GM19372 (cell line): ENCODE results near the gene GTF3C6.
"Not testable (repeated sequence)": the region's sequence is repeated elsewhere in the genome, so short reads cannot be mapped to it uniquely, and the experiment has no call there.

ENCODE experiments used
- ATAC-seq: cut with Tn5 transposase; IDR thresholded peaks from one replicate; pipeline ENCODE4 v1.9.1; 2021; ENCODE audit warnings: mild to moderate bottlenecking, low read depth, moderate library complexity; ENCODE audit not compliant: unreplicated experiment

Gene GTF3C6

DNA sequence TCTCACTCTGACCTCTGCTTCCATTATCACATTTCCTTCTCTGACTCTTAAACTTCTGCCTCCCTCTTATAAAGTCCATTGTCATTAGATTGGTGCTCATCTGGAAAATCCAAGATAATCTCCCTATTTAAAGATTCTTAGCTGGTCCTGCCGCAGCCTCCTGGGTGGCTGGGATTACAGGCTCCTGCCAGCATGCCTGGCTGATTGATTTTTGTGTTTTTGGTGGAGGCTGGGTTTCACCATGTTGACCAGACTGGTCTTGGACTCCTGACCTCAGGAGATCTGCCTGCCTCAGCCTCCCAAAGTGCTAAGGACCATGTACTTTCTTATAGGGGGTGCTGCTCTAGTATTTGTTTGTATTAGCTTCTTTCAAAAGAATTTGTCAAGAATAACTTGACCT, 18.1 kb downstream of the GTF3C6 start:
- ATAC-seq: no peak

DNA sequence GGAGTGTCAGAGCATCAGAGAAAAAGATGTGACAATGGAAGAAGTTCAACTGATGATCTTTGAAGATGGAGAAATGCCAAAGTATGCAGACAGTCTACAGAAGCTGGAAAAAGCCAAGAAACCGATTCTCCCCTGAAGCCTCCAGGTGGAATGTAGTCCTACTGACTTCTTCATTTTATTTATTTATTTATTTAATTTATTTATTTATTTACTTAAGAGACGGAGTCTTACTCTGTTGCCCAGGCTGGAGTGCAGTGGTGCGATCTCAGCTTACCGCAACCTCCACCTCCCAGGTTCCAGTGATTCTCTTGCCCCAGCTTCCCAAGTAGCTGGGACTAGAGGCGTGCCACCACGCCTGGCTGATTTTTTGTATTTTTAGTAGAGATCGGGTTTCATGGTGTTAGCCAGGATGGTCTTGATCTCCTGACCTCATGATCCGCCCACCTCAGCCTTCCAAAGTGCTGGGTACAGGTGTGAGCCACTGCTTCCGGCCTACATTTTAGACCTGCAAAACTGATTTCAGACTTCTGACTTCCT, 21.1 kb downstream of the GTF3C6 start:
- no peak for ATAC-seq

DNA sequence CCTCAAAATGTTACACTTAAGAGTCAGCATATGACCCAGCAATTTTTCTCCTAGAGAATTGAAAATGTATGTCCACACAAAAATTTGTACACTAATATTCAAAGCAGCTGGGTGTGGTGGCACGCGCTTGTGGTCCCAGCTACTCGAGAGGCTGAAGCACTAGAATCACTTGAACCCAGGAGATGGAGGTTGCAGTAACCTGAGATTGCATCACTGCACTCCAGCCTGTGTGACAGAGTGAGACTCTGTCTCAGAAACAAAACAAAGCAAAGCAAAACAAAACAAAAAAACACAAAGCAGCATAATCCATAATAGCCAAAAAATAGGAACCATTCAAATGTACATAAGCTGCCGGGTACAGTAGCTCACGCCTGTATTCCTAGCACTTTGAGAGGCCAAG, 21.7 kb downstream of the GTF3C6 start:
- ATAC-seq: no peak

DNA sequence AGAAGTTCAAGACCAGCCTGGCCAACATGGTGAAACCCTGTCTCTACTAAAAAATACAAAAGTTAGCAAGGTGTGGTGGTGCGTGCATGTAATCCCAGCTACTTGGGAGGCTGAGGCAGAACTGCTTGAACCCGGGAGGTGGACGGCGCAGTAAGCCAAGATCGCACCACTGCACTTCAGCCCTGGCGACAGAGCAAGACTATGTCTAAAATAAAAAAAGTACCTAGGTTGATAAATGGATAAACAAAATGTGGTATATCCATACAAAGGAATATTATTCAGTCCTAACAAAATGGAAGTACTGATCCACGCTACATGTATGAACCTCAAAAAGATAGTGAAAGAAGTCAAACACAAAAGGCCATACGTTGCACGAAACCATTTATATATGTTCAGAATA, 22.1 kb downstream of the GTF3C6 start:
- ATAC-seq: no peak

DNA sequence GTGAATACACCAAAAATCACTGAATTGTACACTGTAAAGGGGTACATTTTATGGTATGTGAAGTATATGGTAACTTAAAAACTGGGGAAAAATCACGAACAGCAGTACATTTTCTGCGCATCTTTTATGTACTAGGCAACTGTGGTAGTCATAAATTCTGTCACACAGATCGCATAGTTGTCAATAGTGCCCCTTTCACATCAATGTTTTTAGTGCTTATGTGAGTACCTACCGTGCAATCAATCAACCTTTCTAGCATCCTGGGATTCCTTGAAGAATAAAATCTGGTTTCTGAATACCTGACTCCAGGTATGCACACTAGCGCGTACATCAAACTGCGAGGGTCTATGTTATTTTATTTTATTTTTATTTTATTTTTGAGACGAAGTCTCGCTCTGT, 22.7 kb downstream of the GTF3C6 start:
- ATAC-seq: no peak

DNA sequence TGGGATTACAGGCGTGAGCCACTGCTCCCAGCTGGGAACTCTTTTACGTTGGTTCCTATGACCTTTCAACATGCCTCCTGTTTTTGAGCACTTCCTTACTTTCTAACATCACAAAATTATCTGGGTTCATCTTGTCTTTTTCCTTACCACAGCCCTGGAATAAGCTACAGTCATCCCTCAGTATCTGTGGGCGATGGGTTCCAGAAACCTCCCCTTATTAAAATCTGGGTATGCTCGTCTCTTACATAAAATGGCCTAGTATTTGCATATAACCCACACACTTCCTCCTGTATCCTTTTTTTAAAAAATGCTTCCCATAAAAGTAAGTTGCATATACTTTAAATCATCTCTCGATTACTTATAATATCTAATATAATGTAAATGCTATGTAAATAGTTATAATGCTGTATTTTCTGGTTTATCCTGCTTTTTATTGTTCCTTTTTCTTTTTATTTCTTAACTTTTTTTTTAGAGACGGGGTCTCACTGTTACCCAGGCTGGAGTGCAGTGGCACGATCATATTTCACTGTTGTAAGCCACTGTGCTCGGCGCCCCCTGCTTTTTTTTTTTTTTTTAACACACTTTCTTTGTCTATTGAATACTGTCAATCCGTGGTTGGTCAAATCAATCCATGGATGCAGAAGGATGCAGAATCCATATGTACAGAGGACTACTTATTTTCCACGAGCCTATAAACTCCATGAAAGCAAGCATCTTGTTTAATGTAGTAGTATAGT, 32.5 kb downstream of the GTF3C6 start:
- ATAC-seq: no peak

DNA sequence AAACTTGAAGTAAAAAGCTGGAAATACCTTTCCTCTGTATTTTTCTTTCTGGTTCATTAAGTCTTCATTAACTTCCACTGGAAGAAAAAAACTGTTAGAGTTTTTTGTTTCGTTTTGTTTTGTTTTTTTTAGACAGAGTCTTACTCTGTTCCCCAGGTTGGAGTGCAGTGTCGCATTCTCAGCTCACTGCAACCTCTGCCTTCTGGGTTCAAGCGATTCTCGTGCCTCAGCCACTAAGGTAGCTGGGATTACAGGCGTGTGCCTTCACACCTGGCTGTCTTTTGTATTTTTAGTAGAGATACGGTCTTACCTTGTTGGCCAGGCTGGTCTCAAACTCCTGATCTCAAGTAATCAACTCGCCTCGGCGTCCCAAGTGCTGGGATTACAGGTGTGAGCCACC, 38.2 kb downstream of the GTF3C6 start:
- no peak for ATAC-seq

DNA sequence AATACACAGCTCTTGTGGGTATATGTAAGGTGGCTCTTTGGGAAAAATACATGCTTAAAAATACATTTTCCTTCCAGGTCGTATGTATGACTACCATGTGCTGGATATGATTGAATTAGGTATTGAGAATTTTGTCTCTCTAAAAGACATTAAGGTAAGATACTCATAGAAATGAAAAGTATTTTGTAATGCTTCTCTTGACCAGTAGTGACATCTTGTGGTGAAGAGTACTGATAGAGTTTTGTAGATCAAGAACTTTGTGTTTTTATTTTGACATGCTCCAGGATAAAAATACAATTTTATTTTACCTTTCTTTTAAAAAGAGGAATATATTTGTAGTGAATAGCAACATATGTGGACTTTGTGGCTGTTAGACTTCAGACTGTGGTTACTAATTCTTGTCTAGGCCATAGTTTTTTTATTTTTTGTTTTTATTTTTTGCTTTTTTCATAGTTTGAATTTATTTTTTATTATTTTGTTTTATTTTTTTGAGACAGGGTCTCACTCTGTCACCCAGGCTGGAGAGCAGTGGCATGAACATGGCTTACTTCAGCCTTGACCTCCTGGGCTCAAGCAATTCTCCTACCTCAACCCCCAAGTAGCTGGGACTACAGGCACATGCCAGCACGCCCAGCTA, 41.2 kb downstream of the GTF3C6 start:
- ATAC-seq: no peak

DNA sequence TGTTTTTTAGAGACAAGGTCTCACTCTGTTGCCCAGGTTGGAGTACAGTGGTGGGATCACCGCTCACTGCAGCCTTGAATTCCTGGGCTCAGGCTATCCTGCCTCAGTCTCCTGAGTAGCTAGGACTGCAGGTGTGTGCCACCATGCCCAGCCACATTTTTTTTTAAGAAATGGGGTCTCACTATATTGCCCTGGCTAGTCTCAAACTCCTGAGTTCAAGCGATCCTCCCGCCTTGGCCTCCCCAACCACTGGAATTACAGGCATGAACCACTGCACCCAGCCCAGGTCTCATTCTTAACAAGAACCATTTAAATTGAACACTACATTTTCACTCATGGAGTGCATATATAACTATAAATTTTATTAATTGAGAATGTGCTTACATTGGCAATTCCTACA, 43.8 kb downstream of the GTF3C6 start:
- no peak for ATAC-seq

DNA sequence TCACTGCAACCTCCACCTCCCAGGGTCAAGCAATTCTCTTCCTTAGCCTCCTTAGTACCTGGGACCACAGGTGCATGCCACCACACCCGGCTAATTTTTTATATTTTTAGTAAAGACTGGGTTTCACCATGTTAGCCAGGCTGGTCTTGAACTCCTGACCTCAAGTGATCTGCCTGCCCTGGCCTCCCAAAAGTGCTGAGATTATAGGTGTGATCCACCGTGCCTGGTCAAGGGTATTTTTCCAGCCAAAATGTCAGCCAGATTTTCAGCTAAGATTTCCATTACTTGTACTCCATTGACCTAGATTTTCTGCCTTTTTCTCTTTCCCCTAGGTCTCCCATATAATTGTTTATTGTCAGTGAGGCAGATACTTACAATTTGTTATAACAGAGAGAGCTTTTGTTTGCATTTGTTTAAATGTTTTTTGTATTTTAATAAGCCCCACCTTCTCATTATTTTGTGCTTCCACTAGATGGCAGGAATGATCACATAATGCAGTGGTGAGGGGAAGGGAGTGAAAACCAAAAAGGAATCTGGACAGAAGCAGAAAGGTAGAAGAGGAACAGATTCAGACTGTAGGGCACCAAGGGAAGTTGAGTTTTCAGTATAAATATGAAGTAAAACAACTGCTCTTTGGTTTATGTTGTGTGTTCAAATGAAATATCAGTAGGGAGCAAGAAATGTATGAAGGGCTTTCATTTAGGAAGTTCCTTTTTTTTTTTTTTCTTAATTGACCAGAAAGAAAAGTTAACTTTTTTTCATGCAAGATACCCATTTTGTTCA, 53.0 kb downstream of the GTF3C6 start:
- no peak for ATAC-seq

DNA sequence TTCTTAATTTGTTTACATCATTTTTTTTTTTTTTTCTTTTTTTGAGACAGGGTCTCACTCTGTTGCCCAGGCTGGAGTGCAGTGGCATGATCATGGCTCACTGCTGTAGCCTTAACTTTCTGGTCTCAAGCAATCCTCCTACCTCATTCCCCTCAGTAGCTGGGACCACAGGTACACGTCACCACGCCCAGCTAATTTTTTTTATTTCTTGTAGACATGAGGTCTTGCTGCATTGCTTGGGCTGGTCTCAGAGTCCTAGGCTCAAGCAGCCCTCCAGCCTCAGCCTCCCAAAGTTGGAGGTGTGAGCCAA, 53.6 kb downstream of the GTF3C6 start:
- no peak for ATAC-seq

DNA sequence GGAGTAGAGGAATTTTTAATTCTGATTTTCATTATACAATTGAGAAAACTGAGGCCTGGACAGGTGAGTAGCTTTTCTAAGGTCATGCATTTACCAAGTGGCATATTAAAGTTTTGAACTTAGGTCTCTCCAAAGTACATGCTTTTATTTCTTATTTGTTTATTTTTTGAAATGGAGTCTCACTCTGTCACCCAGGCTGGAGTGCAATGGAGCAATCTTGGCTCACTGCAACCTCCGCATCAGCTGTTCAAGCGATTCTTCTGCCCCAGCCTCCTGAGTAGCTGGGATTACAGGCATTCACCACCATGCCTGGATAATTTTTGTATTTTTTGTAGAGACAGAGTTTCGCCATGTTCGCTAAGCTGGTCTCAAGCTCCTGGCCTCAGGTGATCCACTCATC, 54.0 kb downstream of the GTF3C6 start:
- ATAC-seq: not testable (repeated sequence)

DNA sequence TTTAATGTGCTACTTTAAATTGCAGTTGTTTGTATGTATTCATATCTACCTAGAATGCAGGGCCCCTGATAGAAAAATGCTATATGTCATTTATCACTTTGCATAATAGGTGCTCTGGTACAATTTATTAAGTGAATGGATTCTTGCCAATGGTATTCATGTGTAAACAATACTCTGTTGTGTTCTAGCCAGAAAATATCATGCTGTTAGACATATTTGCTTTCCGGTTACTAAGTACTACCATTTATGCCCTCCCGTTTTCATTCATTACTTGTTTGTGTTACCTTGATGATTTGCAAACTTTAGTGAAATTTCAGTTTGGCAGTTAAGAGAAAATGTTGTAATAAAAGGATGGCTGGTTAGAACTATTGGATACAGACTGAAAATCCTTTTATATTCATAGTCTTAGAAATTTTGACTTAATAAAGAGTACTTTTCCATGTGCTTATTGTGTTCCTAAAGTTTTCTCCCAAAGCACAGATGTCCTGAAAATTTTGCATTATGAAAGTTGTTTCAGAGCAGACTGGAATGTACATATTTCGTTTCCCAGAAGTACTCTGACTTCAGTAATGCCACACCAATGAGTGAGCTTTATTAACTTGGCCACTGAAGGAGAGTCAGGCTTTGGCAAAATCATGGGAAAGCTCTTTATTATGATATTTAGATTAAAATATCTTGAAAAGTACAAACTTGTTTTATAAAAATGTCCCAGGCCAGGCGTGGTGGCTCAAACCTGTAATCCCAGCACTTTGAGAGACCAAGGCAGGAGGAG, 54.8 kb downstream of the GTF3C6 start:
- ATAC-seq: no peak

DNA sequence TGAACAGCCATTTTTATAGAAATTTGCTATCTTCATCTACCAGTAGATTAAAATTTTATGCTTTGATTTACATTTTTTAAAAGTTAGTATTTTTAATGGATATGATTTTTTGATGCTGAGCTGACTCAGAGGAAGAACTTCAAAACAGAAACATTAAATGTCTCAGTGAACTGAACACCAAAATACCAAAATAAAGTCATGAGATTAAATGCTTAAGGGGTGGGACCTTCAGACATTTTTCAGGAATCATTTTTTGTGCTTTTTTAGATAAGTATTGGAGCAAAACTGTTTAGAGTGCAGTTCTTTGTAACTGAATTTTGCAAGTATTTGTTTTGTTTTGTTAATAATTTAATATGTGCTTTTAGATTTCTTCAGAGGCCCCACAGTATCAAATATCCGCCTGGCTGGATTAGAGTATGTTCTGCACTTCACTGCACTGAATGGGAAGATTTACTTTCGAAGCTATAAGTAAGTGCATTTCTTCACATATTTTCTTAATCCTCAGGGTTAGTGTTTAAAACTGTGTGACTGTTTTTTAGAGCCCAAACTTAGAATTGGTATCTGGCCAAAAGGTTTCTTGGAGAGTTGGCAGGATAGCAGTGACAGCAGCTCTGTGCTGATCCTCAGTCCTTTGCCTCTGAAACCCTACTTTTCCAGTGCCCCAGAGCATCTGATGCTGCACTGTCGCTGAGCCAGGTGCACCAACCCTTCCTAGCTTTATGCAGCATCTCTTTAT, 57.1 kb downstream of the GTF3C6 start:
- no peak for ATAC-seq

DNA sequence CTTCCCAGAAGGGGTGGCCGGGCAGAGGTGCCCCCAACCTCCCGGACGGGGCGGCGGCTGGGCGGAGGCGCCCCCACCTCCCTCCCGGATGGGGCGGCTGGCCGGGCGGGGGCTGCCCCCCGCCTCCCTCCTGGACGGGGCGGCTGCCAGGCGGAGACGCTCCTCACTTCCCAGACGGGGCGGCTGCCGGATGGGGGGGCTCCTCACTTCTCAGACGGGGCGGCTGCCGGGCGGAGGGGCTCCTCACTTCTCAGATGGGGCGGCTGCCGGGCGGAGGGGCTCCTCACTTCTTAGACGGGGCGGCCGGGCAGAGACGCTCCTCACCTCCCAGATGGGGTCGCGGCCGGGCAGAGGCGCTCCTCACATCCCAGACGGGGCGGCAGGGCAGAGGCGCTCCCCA, 58.7 kb downstream of the GTF3C6 start:
- not testable (repeated sequence) for ATAC-seq
